ENCODE results near the gene PSTPIP1.

The PSTPIP1 gene

GRCh38 chr15:77044228-77045042 is 49.5 kb downstream of the PSTPIP1 start:
- no peak overlapping the region for H3K9ac ChIP-seq (ENCODE audit: low read length)
- H3K27ac ChIP-seq (ENCODE audit: low read depth, low read length): no peak overlapping the region
- no peak overlapping the region for H3K4me3 ChIP-seq (ENCODE audit: low read depth in 1 of 2, low read length in 2 of 2)
- H3K9me3 ChIP-seq (ENCODE audit: low read length): no peaks in the 10 kb centered on the region
- no peaks in the 10 kb centered on the region for H3K4me1 ChIP-seq (ENCODE audit: insufficient read depth, low read length)
- H3K36me3 ChIP-seq (ENCODE audit: insufficient read depth, low read length): peaks cover 28% of the 10 kb centered on the region
- no peaks in the 10 kb centered on the region for H3K27me3 ChIP-seq (ENCODE audit: control insufficient read depth in 1 of 2, insufficient read depth in 2 of 2, low read length in 2 of 2)

- Histone ChIP-seq H3K4me3 (ENCODE audit: low read depth in 1 of 2, low read length in 2 of 2) (no peak overlapping the region), H3K9me3 (ENCODE audit: low read length) (no peaks in the 10 kb centered on the region), H3K9ac (ENCODE audit: low read length) (no peak overlapping the region), H3K27me3 (ENCODE audit: control insufficient read depth in 1 of 2, insufficient read depth in 2 of 2, low read length in 2 of 2) (no peaks in the 10 kb centered on the region), H3K27ac (ENCODE audit: low read depth, low read length) (no peak overlapping the region), H3K36me3 (ENCODE audit: insufficient read depth, low read length) (peaks cover 28% of the 10 kb centered on the region), H3K4me1 (ENCODE audit: insufficient read depth, low read length) (no peaks in the 10 kb centered on the region)
Observed at GRCh38 chr15:77045985-77046384, 51.1 kb downstream of the PSTPIP1 start.

GRCh38 chr15:77046704-77047412 is 51.9 kb downstream of the PSTPIP1 start:
- Histone ChIP-seq H3K9ac (ENCODE audit: low read length) (no peak overlapping the region), H3K4me1 (ENCODE audit: insufficient read depth, low read length) (no peaks in the 10 kb centered on the region), H3K27me3 (ENCODE audit: control insufficient read depth in 1 of 2, insufficient read depth in 2 of 2, low read length in 2 of 2) (no peaks in the 10 kb centered on the region), H3K9me3 (ENCODE audit: low read length) (no peaks in the 10 kb centered on the region), H3K27ac (ENCODE audit: low read depth, low read length) (no peak overlapping the region), H3K36me3 (ENCODE audit: insufficient read depth, low read length) (peaks cover 31% of the 10 kb centered on the region), H3K4me3 (ENCODE audit: low read depth in 1 of 2, low read length in 2 of 2) (no peak overlapping the region)

- Histone ChIP-seq H3K36me3 (ENCODE audit: insufficient read depth, low read length) (peaks cover 32% of the 10 kb centered on the region), H3K9me3 (ENCODE audit: low read length) (no peaks in the 10 kb centered on the region), H3K27ac (ENCODE audit: low read depth, low read length) (no peak overlapping the region), H3K4me3 (ENCODE audit: low read depth in 1 of 2, low read length in 2 of 2) (no peak overlapping the region), H3K27me3 (ENCODE audit: control insufficient read depth in 1 of 2, insufficient read depth in 2 of 2, low read length in 2 of 2) (no peaks in the 10 kb centered on the region), H3K4me1 (ENCODE audit: insufficient read depth, low read length) (no peaks in the 10 kb centered on the region), H3K9ac (ENCODE audit: low read length) (no peak overlapping the region)
Observed at GRCh38 chr15:77048135-77048876, 53.4 kb downstream of the PSTPIP1 start.

- no peak overlapping the region for H3K27ac ChIP-seq (ENCODE audit: low read depth, low read length)
- no peaks in the 10 kb centered on the region for H3K4me1 ChIP-seq (ENCODE audit: insufficient read depth, low read length)
- H3K4me3 ChIP-seq (ENCODE audit: low read depth in 1 of 2, low read length in 2 of 2): no peak overlapping the region
- no peaks in the 10 kb centered on the region for H3K27me3 ChIP-seq (ENCODE audit: control insufficient read depth in 1 of 2, insufficient read depth in 2 of 2, low read length in 2 of 2)
- H3K36me3 ChIP-seq (ENCODE audit: insufficient read depth, low read length): peaks cover 12% of the 10 kb centered on the region
- no peak overlapping the region for H3K9ac ChIP-seq (ENCODE audit: low read length)
- no peaks in the 10 kb centered on the region for H3K9me3 ChIP-seq (ENCODE audit: low read length)
Observed at GRCh38 chr15:77052556-77052955, 57.6 kb downstream of the PSTPIP1 start.

- H3K9ac ChIP-seq (ENCODE audit: low read length): no peak overlapping the region
- H3K9me3 ChIP-seq (ENCODE audit: low read length): no peaks in the 10 kb centered on the region
- H3K4me1 ChIP-seq (ENCODE audit: insufficient read depth, low read length): peaks cover 5% of the 10 kb centered on the region
- H3K4me3 ChIP-seq (ENCODE audit: low read depth in 1 of 2, low read length in 2 of 2): no peak overlapping the region
- H3K36me3 ChIP-seq (ENCODE audit: insufficient read depth, low read length): peaks cover 12% of the 10 kb centered on the region
- H3K27me3 ChIP-seq (ENCODE audit: control insufficient read depth in 1 of 2, insufficient read depth in 2 of 2, low read length in 2 of 2): no peaks in the 10 kb centered on the region
- H3K27ac ChIP-seq (ENCODE audit: low read depth, low read length): no peak overlapping the region
Observed at GRCh38 chr15:77053709-77054108, 58.8 kb downstream of the PSTPIP1 start.

- no peaks in the 10 kb centered on the region for H3K9me3 ChIP-seq (ENCODE audit: low read length)
- H3K27ac ChIP-seq (ENCODE audit: low read depth, low read length): no peak overlapping the region
- no peak overlapping the region for H3K9ac ChIP-seq (ENCODE audit: low read length)
- peaks cover 30% of the 10 kb centered on the region for H3K4me1 ChIP-seq (ENCODE audit: insufficient read depth, low read length)
- H3K36me3 ChIP-seq (ENCODE audit: insufficient read depth, low read length): peaks cover 7% of the 10 kb centered on the region
- no peak overlapping the region for H3K4me3 ChIP-seq (ENCODE audit: low read depth in 1 of 2, low read length in 2 of 2)
- no peaks in the 10 kb centered on the region for H3K27me3 ChIP-seq (ENCODE audit: control insufficient read depth in 1 of 2, insufficient read depth in 2 of 2, low read length in 2 of 2)
Observed at GRCh38 chr15:77057072-77057471, 62.1 kb downstream of the PSTPIP1 start.

GRCh38 chr15:77057685-77058084 is 62.8 kb downstream of the PSTPIP1 start:
- Histone ChIP-seq H3K27ac (ENCODE audit: low read depth, low read length) (no peak overlapping the region), H3K4me3 (ENCODE audit: low read depth in 1 of 2, low read length in 2 of 2) (no peak overlapping the region), H3K4me1 (ENCODE audit: insufficient read depth, low read length) (peaks cover 35% of the 10 kb centered on the region), H3K9ac (ENCODE audit: low read length) (no peak overlapping the region), H3K9me3 (ENCODE audit: low read length) (no peaks in the 10 kb centered on the region), H3K27me3 (ENCODE audit: control insufficient read depth in 1 of 2, insufficient read depth in 2 of 2, low read length in 2 of 2) (no peaks in the 10 kb centered on the region), H3K36me3 (ENCODE audit: insufficient read depth, low read length) (peaks cover under 1% of the 10 kb centered on the region)

GRCh38 chr15:77058468-77058867 is 63.5 kb downstream of the PSTPIP1 start:
- Histone ChIP-seq H3K4me3 (ENCODE audit: low read depth in 1 of 2, low read length in 2 of 2) (no peak overlapping the region), H3K9ac (ENCODE audit: low read length) (no peak overlapping the region), H3K27ac (ENCODE audit: low read depth, low read length) (no peak overlapping the region), H3K4me1 (ENCODE audit: insufficient read depth, low read length) (peaks cover 35% of the 10 kb centered on the region), H3K27me3 (ENCODE audit: control insufficient read depth in 1 of 2, insufficient read depth in 2 of 2, low read length in 2 of 2) (no peaks in the 10 kb centered on the region), H3K9me3 (ENCODE audit: low read length) (no peaks in the 10 kb centered on the region), H3K36me3 (ENCODE audit: insufficient read depth, low read length) (no peaks in the 10 kb centered on the region)

GRCh38 chr15:77059786-77060361 is 64.9 kb downstream of the PSTPIP1 start:
- Histone ChIP-seq H3K9me3 (ENCODE audit: low read length) (no peaks in the 10 kb centered on the region), H3K36me3 (ENCODE audit: insufficient read depth, low read length) (no peaks in the 10 kb centered on the region), H3K4me1 (ENCODE audit: insufficient read depth, low read length) (peaks cover 35% of the 10 kb centered on the region), H3K9ac (ENCODE audit: low read length) (no peak overlapping the region), H3K27ac (ENCODE audit: low read depth, low read length) (no peak overlapping the region), H3K27me3 (ENCODE audit: control insufficient read depth in 1 of 2, insufficient read depth in 2 of 2, low read length in 2 of 2) (no peaks in the 10 kb centered on the region), H3K4me3 (ENCODE audit: low read depth in 1 of 2, low read length in 2 of 2) (no peak overlapping the region)

- Histone ChIP-seq H3K4me3 (ENCODE audit: low read depth in 1 of 2, low read length in 2 of 2) (no peak overlapping the region), H3K27me3 (ENCODE audit: control insufficient read depth in 1 of 2, insufficient read depth in 2 of 2, low read length in 2 of 2) (no peaks in the 10 kb centered on the region), H3K9ac (ENCODE audit: low read length) (no peak overlapping the region), H3K9me3 (ENCODE audit: low read length) (no peaks in the 10 kb centered on the region), H3K27ac (ENCODE audit: low read depth, low read length) (no peak overlapping the region), H3K4me1 (ENCODE audit: insufficient read depth, low read length) (peaks cover 35% of the 10 kb centered on the region), H3K36me3 (ENCODE audit: insufficient read depth, low read length) (no peaks in the 10 kb centered on the region)
Observed at GRCh38 chr15:77060546-77060945, 65.6 kb downstream of the PSTPIP1 start.
